GM19452 (cell line): ENCODE results near the gene NUP160.

ENCODE experiments used
- ATAC-seq: cut with Tn5 transposase; IDR thresholded peaks from one replicate; pipeline ENCODE4 v1.9.1; 2021; ENCODE audit not compliant: unreplicated experiment

The NUP160 gene

DNA sequence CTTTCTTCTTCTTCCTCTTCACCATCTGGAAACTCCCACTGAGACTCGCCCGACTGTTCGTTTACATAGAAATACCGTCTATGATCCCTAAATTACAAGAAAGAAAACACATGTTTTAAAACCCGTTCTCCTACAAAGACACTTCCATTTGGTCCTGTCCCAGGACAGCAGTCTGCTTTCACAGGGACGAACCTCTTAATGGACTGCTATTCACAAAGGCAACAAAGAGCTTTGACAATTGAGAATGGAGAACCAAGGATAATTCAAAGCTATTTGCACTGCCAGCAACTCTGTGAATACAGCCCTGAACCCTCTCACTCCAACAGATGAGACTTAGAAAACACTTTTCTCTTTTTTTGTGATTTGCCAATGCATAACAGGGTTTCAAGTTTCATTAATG lies 116.7 kb downstream of the NUP160 start:
- ATAC-seq = no peak
